Astrocyte of the cerebellum (primary cell): ENCODE data around the gene EFL1.
"Not testable (repeated sequence)": the region's sequence is repeated elsewhere in the genome, so short reads cannot be mapped to it uniquely, and the experiment has no call there.

Experiments
- DNase-seq: peaks from one replicate; pipeline ENCODE4 v3.0.0-alpha.2; 2011; ENCODE audit warnings: low read depth
- H3K4me3 ChIP-seq: 2 replicates; pipeline ENCODE4 v1.5.1; 2011; ENCODE audit warnings: mild to moderate bottlenecking, low read depth, low read length, moderate library complexity
- CTCF ChIP-seq: IDR thresholded peaks from 2 replicates; pipeline ENCODE4 v1.5.1; 2012; ENCODE audit warnings: low read length, low read depth, moderate library complexity, mild to moderate bottlenecking; ENCODE audit errors: missing control alignments
- in situ Hi-C: cut with HindIII; loops from 2 replicates; pipeline ENCODE4 v1.10.0; 2017; ENCODE audit warnings: low sequenced_read_pairs

Gene EFL1

GRCh38 chr15:82262422-82263026, at the start of gene EFL1, which contains the start of gene SAXO2:
Gene EFL1, minus strand, starts transcription at chr15:82262734. Its CDS starts 956 bp downstream, at chr15:82261778.
Gene SAXO2, plus strand, starts transcription at chr15:82262818. Its CDS starts 62 bp downstream, at chr15:82262880.
- H3K4me3 ChIP-seq, result peak within 1 kb of the TSS; percentile 85
- DNase-seq, result peak; percentile 29
- no peak for TF ChIP-seq CTCF
- in situ Hi-C loops, result no loop called here

GRCh38 chr15:82311321-82311720, 48.8 kb upstream of the EFL1 start:
- in situ Hi-C loops, DNase-seq, H3K4me3 ChIP-seq: not testable (repeated sequence)

- no peak for DNase-seq
- no peak overlapping the region for H3K4me3 ChIP-seq
- no peak for TF ChIP-seq CTCF
- in situ Hi-C loops, result no loop called here
Observed at GRCh38 chr15:82309802-82310201, 47.3 kb upstream of the EFL1 start.

GRCh38 chr15:82307714-82308081, 45.2 kb upstream of the EFL1 start:
- H3K4me3 ChIP-seq, result no peak overlapping the region
- in situ Hi-C loops, result no loop called here
- no peak for TF ChIP-seq CTCF
- DNase-seq, result no peak

- H3K4me3 ChIP-seq, result no peak overlapping the region
- no peak for DNase-seq
- in situ Hi-C loops, result no loop called here
- TF ChIP-seq CTCF, result no peak
Observed at GRCh38 chr15:82306791-82307713, 44.5 kb upstream of the EFL1 start.

- in situ Hi-C loops, result no loop called here
- no peak overlapping the region for H3K4me3 ChIP-seq
- TF ChIP-seq CTCF, result no peak
- DNase-seq, result no peak
Observed at GRCh38 chr15:82305621-82306048, 43.1 kb upstream of the EFL1 start.

- no peak overlapping the region for H3K4me3 ChIP-seq
- DNase-seq, result no peak
- TF ChIP-seq CTCF, result no peak
- in situ Hi-C loops, result no loop called here
Observed at GRCh38 chr15:82304778-82305090, 42.2 kb upstream of the EFL1 start.
